ENCODE data around the gene CCDC194. TPM values are rescaled to one million over a fixed set of nuclear protein-coding genes. Genes with fewer than 3 reads are reported as not detected.

Gene CCDC194
- total and polyA plus RNA-seq, 2 of the 8 experiments (the other 6 are each of a cell fraction or from before 2014, with no cell fraction given) = 0.33 TPM; not detected in 1

DNA sequence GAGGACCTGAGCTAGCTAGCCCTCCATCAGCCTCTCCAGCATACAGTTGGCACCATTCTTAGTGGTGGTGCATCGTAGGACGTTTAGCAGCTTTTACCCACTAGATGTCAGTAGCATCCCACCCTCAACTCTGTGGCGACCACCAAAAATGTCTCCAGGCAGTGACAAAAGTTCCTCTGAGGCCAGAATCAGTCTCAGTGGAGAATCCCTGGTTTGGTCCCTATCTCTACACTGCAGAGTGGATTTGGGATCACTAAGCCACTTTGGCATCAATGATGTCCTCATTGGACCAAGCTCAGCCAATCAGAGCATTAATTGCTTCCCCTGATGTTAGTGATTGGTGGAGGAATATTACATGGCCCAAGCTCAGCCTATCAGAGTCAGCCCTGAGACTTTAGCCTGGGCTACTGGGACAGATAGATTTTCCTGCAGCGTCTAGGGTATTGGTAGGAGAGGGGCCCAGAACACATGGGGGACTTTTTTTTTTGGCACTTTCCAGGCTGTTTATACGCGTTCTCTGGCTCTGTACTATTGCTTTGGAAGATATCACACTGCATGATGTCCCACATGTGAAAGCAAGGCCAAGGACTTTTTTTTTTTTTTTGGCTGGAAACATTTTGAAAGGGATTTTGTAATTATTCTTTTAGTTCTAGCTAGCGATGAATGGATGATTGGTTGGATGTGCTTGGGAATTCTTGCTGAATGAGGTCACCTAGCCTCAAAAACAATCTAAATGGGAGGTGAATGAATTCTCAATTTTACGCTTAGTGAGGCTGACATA is 47.4 kb upstream of the CCDC194 start:
- H4K8ac ChIP-seq (ENCODE audit: extremely low read depth, insufficient read depth, low read length) = no peak overlapping the region
- no peak overlapping the region for H3K4me2 ChIP-seq (ENCODE audit: insufficient read depth in 1 of 2, low read depth in 2 of 2, low read length in 2 of 2)
- FAIRE-seq (peak; percentile 45), DNase-seq (ENCODE audit: low read depth in 1 of 2, low spot score in 2 of 2) (peak in 1 of 2 experiments; percentile 59)
- ChIA-PET POLR2A (ENCODE audit: partially characterized antibody) (interaction anchor here (0.6 to 0.9 kb wide), 2 partner anchors 31 to 47 kb away, joined by 3 to 6 read pairs; partner anchors contain the start of gene CCDC194), CTCF (ENCODE audit: partially characterized antibody) (interaction anchor here (0.7 to 5.3 kb wide), 21 partner anchors 8 to 263 kb away, joined by 3 to 40 read pairs (median 7); partner anchors contain the start of genes CCDC194 and TMEM221)
- H3K18ac ChIP-seq (ENCODE audit: extremely low read depth, low read length) = no peak overlapping the region
- H3K23me2 ChIP-seq (ENCODE audit: low read depth, low read length) = peaks cover 11% of the 10 kb centered on the region; the same call in 1 of the 2 replicates
- no peak overlapping the region for H3K23ac ChIP-seq (ENCODE audit: insufficient read length)
- peak; percentile 84 for TF ChIP-seq RAD21 (IDR thresholded peaks at IDR 0.05 in 1 of 2, conservative IDR thresholded peaks at IDR 0.05 in 1 of 2; ENCODE audit: low read depth in 2 of 2, low read length in 2 of 2)
- TF ChIP-seq HDAC6 (IDR thresholded peaks at IDR 0.05; ENCODE audit: low read depth, low read length) = no peak
- peak; percentile 94 for TF ChIP-seq SP1 (IDR thresholded peaks at IDR 0.05; ENCODE audit: low read depth, low read length)
- TF ChIP-seq SP2 (IDR thresholded peaks at IDR 0.05; ENCODE audit: low read length) = peak; percentile 9; the same call in 1 of the 2 replicates
- TF ChIP-seq NANOG (IDR thresholded peaks at IDR 0.05; ENCODE audit: insufficient read depth, low read depth, low read length, poor library complexity, severe bottlenecking) = no peak
- peak; percentile 24; the same call in 1 of the 2 replicates for TF ChIP-seq YY1 (IDR thresholded peaks at IDR 0.05; ENCODE audit: low read depth, low read length)
- peak; percentile 45 for TF ChIP-seq CHD2 (IDR thresholded peaks at IDR 0.05; ENCODE audit: low read length)
- TF ChIP-seq, protein P1, sequence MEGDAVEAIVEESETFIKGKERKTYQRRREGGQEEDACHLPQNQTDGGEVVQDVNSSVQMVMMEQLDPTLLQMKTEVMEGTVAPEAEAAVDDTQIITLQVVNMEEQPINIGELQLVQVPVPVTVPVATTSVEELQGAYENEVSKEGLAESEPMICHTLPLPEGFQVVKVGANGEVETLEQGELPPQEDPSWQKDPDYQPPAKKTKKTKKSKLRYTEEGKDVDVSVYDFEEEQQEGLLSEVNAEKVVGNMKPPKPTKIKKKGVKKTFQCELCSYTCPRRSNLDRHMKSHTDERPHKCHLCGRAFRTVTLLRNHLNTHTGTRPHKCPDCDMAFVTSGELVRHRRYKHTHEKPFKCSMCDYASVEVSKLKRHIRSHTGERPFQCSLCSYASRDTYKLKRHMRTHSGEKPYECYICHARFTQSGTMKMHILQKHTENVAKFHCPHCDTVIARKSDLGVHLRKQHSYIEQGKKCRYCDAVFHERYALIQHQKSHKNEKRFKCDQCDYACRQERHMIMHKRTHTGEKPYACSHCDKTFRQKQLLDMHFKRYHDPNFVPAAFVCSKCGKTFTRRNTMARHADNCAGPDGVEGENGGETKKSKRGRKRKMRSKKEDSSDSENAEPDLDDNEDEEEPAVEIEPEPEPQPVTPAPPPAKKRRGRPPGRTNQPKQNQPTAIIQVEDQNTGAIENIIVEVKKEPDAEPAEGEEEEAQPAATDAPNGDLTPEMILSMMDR (IDR thresholded peaks at IDR 0.05; ENCODE audit: control extremely low read depth in 1 of 3, insufficient read depth in 1 of 3, low read depth in 1 of 3, low read length in 3 of 3) = peak; percentile 58 to 83 (median 73)
- H2BK20ac ChIP-seq (ENCODE audit: low read length) = no peak overlapping the region
- peaks cover 0 to 4% of the 10 kb centered on the region in 2 experiments; a peak in 2 of 4 replicates for H3K9me3 ChIP-seq (ENCODE audit: insufficient read depth in 2 of 2, low read depth in 1 of 2, low read length in 1 of 2)
- no peak overlapping the region for H2AK5ac ChIP-seq (ENCODE audit: low read depth, low read length)
- no peak overlapping the region for H3K27ac ChIP-seq (ENCODE audit: low read depth, low read length)
- H4K20me1 ChIP-seq (replicated peaks in 1 of 2; ENCODE audit: control insufficient read depth in 1 of 2, insufficient read depth in 2 of 2, low read length in 2 of 2) = peaks cover 0 to 5% of the 10 kb centered on the region in 2 experiments
- no peaks in the 10 kb centered on the region for H3K4me1 ChIP-seq (replicated peaks in 1 of 4; ENCODE audit: control insufficient read depth in 3 of 4, insufficient read depth in 4 of 4, low read length in 3 of 4)
- H3K9ac ChIP-seq (replicated peaks in 1 of 4; ENCODE audit: extremely low read depth in 1 of 4, low read depth in 3 of 4, low read length in 3 of 4) = no peak overlapping the region
- H3K4ac ChIP-seq (replicated peaks; ENCODE audit: insufficient read length, low read depth, low read length) = no peak overlapping the region
- no peak overlapping the region for H3K4me3 ChIP-seq (ENCODE audit: extremely low read depth in 1 of 4, insufficient read depth in 2 of 4, low read depth in 3 of 4, low read length in 4 of 4)
- no peaks in the 10 kb centered on the region for H3K36me3 ChIP-seq (ENCODE audit: control insufficient read depth in 2 of 4, insufficient read depth in 4 of 4, low read length in 3 of 4)
- H2AFZ ChIP-seq (ENCODE audit: low read length) = no peak overlapping the region
- no peaks in the 10 kb centered on the region for H3K79me2 ChIP-seq (ENCODE audit: control insufficient read depth in 1 of 2, insufficient read depth in 2 of 2, low read length in 2 of 2)
- no peak overlapping the region for H4K5ac ChIP-seq (ENCODE audit: insufficient read length, low read depth, low read length)
- WGBS, 2 experiments (ENCODE audit: extremely low coverage in 1 of 2, insufficient coverage in 1 of 2, insufficient read length in 1 of 2, insufficient replicate concordance in 2 of 2, low coverage in 1 of 2, low lambda C conversion rate in 2 of 2, missing lambda C conversion rate in 1 of 2) = 68% methylated on average over 8 of the region's 8 CpGs; no CpG with 5 or more reads in 1 of the 2 experiments
- no peak overlapping the region for H3K56ac ChIP-seq (replicated peaks; ENCODE audit: insufficient read length, low read depth, low read length)
- H3K79me1 ChIP-seq (ENCODE audit: low read depth, low read length) = no peaks in the 10 kb centered on the region
- H4K91ac ChIP-seq (replicated peaks; ENCODE audit: insufficient read length, low read length) = no peak overlapping the region
- H2BK15ac ChIP-seq (ENCODE audit: low read length) = no peak overlapping the region
- H2BK12ac ChIP-seq (ENCODE audit: low read depth, low read length) = no peak overlapping the region
- H3K27me3 ChIP-seq (replicated peaks in 1 of 4; ENCODE audit: control insufficient read depth in 3 of 4, extremely low read depth in 1 of 4, insufficient read depth in 3 of 4, low read length in 3 of 4) = no peaks in the 10 kb centered on the region; a peak in 1 of 7 replicates
- no peak overlapping the region for H2BK5ac ChIP-seq (ENCODE audit: low read depth, low read length)
- H2BK120ac ChIP-seq (replicated peaks; ENCODE audit: low read depth, low read length) = no peak overlapping the region
- H3K14ac ChIP-seq (ENCODE audit: insufficient read length) = no peak overlapping the region
